Suprapubic skin (tissue), 4 donors: ENCODE data around the gene SMIM10L2A. TPM values are rescaled to one million over a fixed set of nuclear protein-coding genes. Genes with fewer than 3 reads are reported as not detected.
"Not testable (repeated sequence)": the region's sequence is repeated elsewhere in the genome, so short reads cannot be mapped to it uniquely, and the experiment has no call there.

Source experiments
- DNase-seq, 2 donors: peaks; one replicate each; pipeline ENCODE4 v3.0.0-alpha.2; 2019; ENCODE audit warnings: low spot score in 2 of 2
- H3K27ac ChIP-seq: fragments of 200-600 bp; sonication (generic); one replicate; pipeline ENCODE4 v1.5.1; 2019
- H3K27me3 ChIP-seq: fragments of 200-600 bp; sonication (generic); one replicate; pipeline ENCODE4 v1.5.1; 2019
- H3K36me3 ChIP-seq: fragments of 200-600 bp; sonication (generic); one replicate; pipeline ENCODE4 v1.5.1; 2019
- H3K4me1 ChIP-seq: fragments of 200-600 bp; sonication (generic); one replicate; pipeline ENCODE4 v1.5.1; 2019
- H3K4me3 ChIP-seq: fragments of 200-600 bp; sonication (generic); one replicate; pipeline ENCODE4 v1.5.1; 2019; ENCODE audit warnings: mild to moderate bottlenecking
- H3K9me3 ChIP-seq: fragments of 200-600 bp; sonication (generic); one replicate; pipeline ENCODE4 v1.5.1; 2019
- EP300 ChIP-seq: sonication (generic); formaldehyde crosslinking; IDR thresholded peaks from one replicate; pipeline ENCODE4 v1.6.1; 2017; ENCODE audit warnings: antibody characterized with exemption
- POLR2A ChIP-seq, 2 donors: fragments of 450-650 bp; IDR thresholded peaks; one replicate each; pipeline ENCODE4 v1.6.1; 2017; ENCODE audit warnings: antibody characterized with exemption in 2 of 2, mild to moderate bottlenecking in 2 of 2, moderate library complexity in 2 of 2
- POLR2AphosphoS5 ChIP-seq, 3 donors: sonication (generic); formaldehyde crosslinking; IDR thresholded peaks; one replicate each; pipeline ENCODE4 v1.6.1; 2017; ENCODE audit warnings: antibody characterized with exemption in 3 of 3
- whole genome bisulfite sequencing: methylation state at CpG from one replicate; pipeline ENCODE4 v1.1.5; 2018; 5-methylcytosine and 5-hydroxymethylcytosine counted together
- total RNA-seq, 4 donors: library from RNA; depleted of rRNA; stranded (reverse); fragments of >200 nt; gene quantifications; one replicate each; pipeline ENCODE4 v1.1.0, GENCODE V29; 2016
- TF ChIP-seq, protein P1 (sequence below), 2 donors: fragments of 200-600 bp in 1 of 2; fragments of 450-650 bp in 1 of 2; sonication (generic) in 1 of 2; IDR thresholded peaks; one replicate each; pipeline ENCODE4 v1.5.1; 2016 to 2019; ENCODE audit warnings: antibody characterized with exemption in 2 of 2, mild to moderate bottlenecking in 1 of 2, moderate library complexity in 1 of 2

The SMIM10L2A gene
- total RNA-seq, 4 donors from 2014 or later, result 1.4 to 5.1 (median 3.3) TPM

- Histone ChIP-seq H3K4me1 (no peaks in the 10 kb centered on the region), H3K36me3 (no peaks in the 10 kb centered on the region), H3K27me3 (no peaks in the 10 kb centered on the region), H3K4me3 (no peak overlapping the region), H3K9me3 (no peaks in the 10 kb centered on the region), H3K27ac (no peak overlapping the region)
- no peak for DNase-seq
- TF ChIP-seq POLR2A (IDR thresholded peaks at IDR 0.05) (no peak), EP300 (no peak), POLR2AphosphoS5 (IDR thresholded peaks at IDR 0.05) (no peak)
- TF ChIP-seq, protein P1, sequence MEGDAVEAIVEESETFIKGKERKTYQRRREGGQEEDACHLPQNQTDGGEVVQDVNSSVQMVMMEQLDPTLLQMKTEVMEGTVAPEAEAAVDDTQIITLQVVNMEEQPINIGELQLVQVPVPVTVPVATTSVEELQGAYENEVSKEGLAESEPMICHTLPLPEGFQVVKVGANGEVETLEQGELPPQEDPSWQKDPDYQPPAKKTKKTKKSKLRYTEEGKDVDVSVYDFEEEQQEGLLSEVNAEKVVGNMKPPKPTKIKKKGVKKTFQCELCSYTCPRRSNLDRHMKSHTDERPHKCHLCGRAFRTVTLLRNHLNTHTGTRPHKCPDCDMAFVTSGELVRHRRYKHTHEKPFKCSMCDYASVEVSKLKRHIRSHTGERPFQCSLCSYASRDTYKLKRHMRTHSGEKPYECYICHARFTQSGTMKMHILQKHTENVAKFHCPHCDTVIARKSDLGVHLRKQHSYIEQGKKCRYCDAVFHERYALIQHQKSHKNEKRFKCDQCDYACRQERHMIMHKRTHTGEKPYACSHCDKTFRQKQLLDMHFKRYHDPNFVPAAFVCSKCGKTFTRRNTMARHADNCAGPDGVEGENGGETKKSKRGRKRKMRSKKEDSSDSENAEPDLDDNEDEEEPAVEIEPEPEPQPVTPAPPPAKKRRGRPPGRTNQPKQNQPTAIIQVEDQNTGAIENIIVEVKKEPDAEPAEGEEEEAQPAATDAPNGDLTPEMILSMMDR (IDR thresholded peaks at IDR 0.05), result no peak
- 55% methylated on average over 5 of the region's 8 CpGs for WGBS
These were observed 28.1 kb downstream of the SMIM10L2A start for GRCh38 chrX:135449637-135450550.

DNA sequence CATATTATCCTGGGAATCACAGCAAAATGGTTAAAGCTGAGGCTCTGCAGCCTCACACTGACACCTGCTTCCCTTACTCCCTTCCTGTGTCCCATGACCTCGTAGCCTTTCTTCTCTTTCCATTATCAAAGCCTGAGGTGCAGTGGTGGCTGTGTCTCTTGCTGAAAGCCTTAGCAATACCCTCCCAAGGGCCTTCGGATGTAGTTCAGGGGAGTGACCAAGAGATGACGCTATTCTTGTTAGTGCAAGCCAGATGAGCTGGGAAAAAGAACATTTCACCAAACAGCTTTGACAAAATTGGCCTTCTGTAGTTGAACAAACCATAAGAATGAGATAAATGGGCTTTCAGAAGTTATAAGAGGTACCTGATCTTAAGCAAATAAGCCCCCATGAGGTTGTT, 31.6 kb downstream of the SMIM10L2A start:
- Histone ChIP-seq H3K27ac (no peak overlapping the region), H3K36me3 (no peaks in the 10 kb centered on the region), H3K4me1 (no peaks in the 10 kb centered on the region), H3K9me3 (no peaks in the 10 kb centered on the region), H3K27me3 (no peaks in the 10 kb centered on the region), H3K4me3 (no peak overlapping the region)
- DNase-seq, result no peak
- 61% methylated on average over 3 of the region's 3 CpGs for WGBS
- TF ChIP-seq POLR2AphosphoS5 (IDR thresholded peaks at IDR 0.05), result no peak
- TF ChIP-seq, protein P1 (IDR thresholded peaks at IDR 0.05), result no peak
- TF ChIP-seq POLR2A (IDR thresholded peaks at IDR 0.05), result no peak
- no peak for TF ChIP-seq EP300

GRCh38 chrX:135454816-135455215, 33.1 kb downstream of the SMIM10L2A start:
- Histone ChIP-seq H3K27me3 (no peaks in the 10 kb centered on the region), H3K4me3 (no peak overlapping the region), H3K27ac (no peak overlapping the region), H3K36me3 (no peaks in the 10 kb centered on the region), H3K4me1 (no peaks in the 10 kb centered on the region), H3K9me3 (no peaks in the 10 kb centered on the region)
- DNase-seq, result no peak
- WGBS, result 44% methylated on average over 4 of the region's 4 CpGs
- TF ChIP-seq, protein P1 (IDR thresholded peaks at IDR 0.05), result no peak
- TF ChIP-seq POLR2AphosphoS5 (IDR thresholded peaks at IDR 0.05) (no peak), POLR2A (IDR thresholded peaks at IDR 0.05) (no peak), EP300 (no peak)

DNA sequence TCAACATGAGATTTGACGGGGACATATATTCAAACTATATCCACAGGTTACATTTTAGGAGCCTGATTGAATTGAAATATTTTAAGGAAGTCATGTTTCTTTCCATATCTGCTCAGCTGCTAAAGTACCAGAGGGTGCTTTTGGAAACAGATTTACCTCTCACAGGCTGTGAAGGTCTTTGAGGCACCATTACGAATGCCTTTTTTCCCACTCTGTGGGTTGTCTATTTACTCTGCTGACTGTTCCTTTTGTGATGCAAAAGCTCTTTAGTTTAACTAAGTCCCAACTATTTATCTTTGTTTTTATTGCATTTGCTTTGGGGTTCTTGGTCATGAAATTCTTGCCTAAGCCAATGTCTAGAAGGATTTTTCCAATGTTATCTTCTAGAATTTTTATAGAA, 40.0 kb downstream of the SMIM10L2A start:
- not testable (repeated sequence) for H3K36me3 ChIP-seq, H3K9me3 ChIP-seq
- WGBS, result 80% methylated on average over 2 of the region's 2 CpGs

DNA sequence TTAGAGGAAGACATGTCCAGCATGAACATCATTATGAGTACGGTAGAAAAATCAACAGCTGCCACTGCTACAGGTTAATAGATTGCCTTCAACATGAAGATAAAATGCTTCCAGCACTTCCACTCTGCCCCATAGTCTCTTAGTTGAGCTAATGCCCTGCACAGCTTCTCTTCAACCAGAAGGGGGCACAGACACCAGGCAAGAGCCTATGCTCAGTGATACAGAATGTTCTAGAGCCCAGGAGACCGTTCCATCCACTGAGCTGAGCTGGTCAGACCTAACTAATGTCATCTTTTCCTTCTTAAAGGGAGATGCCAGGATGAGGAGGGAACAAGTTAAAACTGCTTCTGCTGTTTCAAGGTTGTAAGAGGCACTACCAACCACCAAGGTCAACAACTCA, 42.2 kb downstream of the SMIM10L2A start:
- 94% methylated on average over 2 of the region's 2 CpGs for WGBS
- Histone ChIP-seq H3K4me3 (no peak overlapping the region), H3K27ac (no peak overlapping the region), H3K36me3 (no peaks in the 10 kb centered on the region), H3K27me3 (no peaks in the 10 kb centered on the region), H3K4me1 (no peaks in the 10 kb centered on the region), H3K9me3 (no peaks in the 10 kb centered on the region)
- DNase-seq, result no peak
- TF ChIP-seq POLR2AphosphoS5 (IDR thresholded peaks at IDR 0.05), result no peak
- TF ChIP-seq POLR2A (IDR thresholded peaks at IDR 0.05), result no peak
- TF ChIP-seq, protein P1 (IDR thresholded peaks at IDR 0.05), result no peak
- TF ChIP-seq EP300, result no peak

More for the DNA sequence above, 40.0 kb downstream of the SMIM10L2A start:
- H3K27me3 ChIP-seq, H3K27ac ChIP-seq, H3K4me3 ChIP-seq, DNase-seq, H3K4me1 ChIP-seq: not testable (repeated sequence)
